Cardiac ventricle fibroblast (primary cell): ENCODE measurements around the gene HNRNPCL4. TPM values are rescaled to one million over a fixed set of nuclear protein-coding genes. Genes with fewer than 3 reads are reported as not detected.

Source experiments
- total RNA-seq: library from RNA; depleted of rRNA; stranded (reverse); fragments of >200 nt; gene quantifications from 2 replicates; pipeline ENCODE4 v1.2.3, GENCODE V29; 2015

Gene HNRNPCL4
- total RNA-seq: not detected in 2 replicates

GRCh38 chr1:13165531-13165930 is at the start of gene HNRNPCL4:
TSS of gene HNRNPCL4 (minus strand) at chr1:13165631. CDS start at chr1:13165467, 164 bp downstream.

GRCh38 chr1:13201309-13201708 is 35.9 kb upstream of the HNRNPCL4 start, which contains the start of gene PRAMEF13:
TSS of gene PRAMEF13 (minus strand) at chr1:13201409. CDS start at chr1:13199589, 1,820 bp downstream.

GRCh38 chr1:13171548-13171947 is 6.1 kb upstream of the HNRNPCL4 start, which contains the start of gene PRAMEF9:
TSS of gene PRAMEF9 (plus strand) at chr1:13171848. CDS start at chr1:13175281, 3,433 bp downstream.

GRCh38 chr1:13155909-13156308 is 9.5 kb downstream of the HNRNPCL4 start, which contains the start of gene PRAMEF26:
TSS of gene PRAMEF26 (minus strand) at chr1:13156009. CDS start at chr1:13153095, 2,914 bp downstream.

GRCh38 chr1:13116754-13117153 is 48.7 kb downstream of the HNRNPCL4 start, which contains the start of gene HNRNPCL2:
TSS of gene HNRNPCL2 (minus strand) at chr1:13116854. CDS start at chr1:13116400, 454 bp downstream.

Other genes with a start within 250 kb of the HNRNPCL4 start
- gene PRAMEF7, start 249.0 kb downstream of the HNRNPCL4 start, total RNA-seq: not detected in 2 replicates
- gene PRAMEF6, start 218.1 kb downstream of the HNRNPCL4 start, total RNA-seq: not detected in 2 replicates
- not detected in 2 replicates for gene PRAMEF27, start 109.1 kb downstream of the HNRNPCL4 start, total RNA-seq
- gene HNRNPCL3, start 104.9 kb downstream of the HNRNPCL4 start, total RNA-seq: not detected in 2 replicates
- gene PRAMEF25, start 94.9 kb downstream of the HNRNPCL4 start, total RNA-seq: not detected in 2 replicates
- not detected in 2 replicates for gene HNRNPCL2, start 48.8 kb downstream of the HNRNPCL4 start, total RNA-seq
- not detected in 2 replicates for gene PRAMEF26, start 9.6 kb downstream of the HNRNPCL4 start, total RNA-seq
- gene PRAMEF9, start 6.2 kb upstream of the HNRNPCL4 start, total RNA-seq: not detected in 2 replicates
- not detected in 2 replicates for gene PRAMEF13, start 35.8 kb upstream of the HNRNPCL4 start, total RNA-seq
- gene PRAMEF18, start 60.5 kb upstream of the HNRNPCL4 start, total RNA-seq: not detected in 2 replicates
- gene PRAMEF5, start 88.6 kb upstream of the HNRNPCL4 start, total RNA-seq: not detected in 2 replicates
- gene PRAMEF8, start 119.5 kb upstream of the HNRNPCL4 start, total RNA-seq: not detected in 2 replicates
- not detected in 2 replicates for gene PRAMEF33, start 137.9 kb upstream of the HNRNPCL4 start, total RNA-seq
- gene PRAMEF15, start 149.9 kb upstream of the HNRNPCL4 start, total RNA-seq: not detected in 2 replicates
- not detected in 2 replicates for gene PRAMEF14, start 181.5 kb upstream of the HNRNPCL4 start, total RNA-seq
- gene PRAMEF19, start 206.3 kb upstream of the HNRNPCL4 start, total RNA-seq: not detected in 2 replicates
- gene PRAMEF17, start 224.0 kb upstream of the HNRNPCL4 start, total RNA-seq: not detected in 2 replicates
- gene PRAMEF20, start 244.8 kb upstream of the HNRNPCL4 start, total RNA-seq: not detected in 2 replicates